Neural progenitor cell (in vitro differentiated cells): ENCODE results near the gene SERGEF. TPM values are rescaled to one million over a fixed set of nuclear protein-coding genes. Genes with fewer than 3 reads are reported as not detected.

ENCODE experiments used
- DNase-seq: peaks from one replicate; pipeline ENCODE4 v3.0.0-alpha.2; 2016; ENCODE audit warnings: low spot score
- H2AFZ ChIP-seq: fragments of 200-600 bp; sonication (generic); replicated peaks from 2 replicates; pipeline ENCODE4 v1.6.1; 2016; ENCODE audit warnings: antibody characterized with exemption
- H3F3A ChIP-seq: fragments of 200-600 bp; sonication (generic); 2 replicates; pipeline ENCODE4 v1.6.1; 2016; ENCODE audit warnings: antibody characterized with exemption, low read depth
- H3K27ac ChIP-seq: fragments of 200-600 bp; sonication (generic); 2 replicates; pipeline ENCODE4 v1.5.1; 2016; ENCODE audit warnings: mild to moderate bottlenecking
- H3K27me3 ChIP-seq: fragments of 200-600 bp; sonication (generic); 2 replicates; pipeline ENCODE4 v1.6.1; 2016; ENCODE audit warnings: mild to moderate bottlenecking, moderate library complexity
- H3K36me3 ChIP-seq: fragments of 200-600 bp; sonication (generic); 2 replicates; pipeline ENCODE4 v1.5.1; 2016
- H3K4me1 ChIP-seq: fragments of 200-600 bp; sonication (generic); 2 replicates; pipeline ENCODE4 v1.6.1; 2016; ENCODE audit warnings: mixed run types
- H3K4me2 ChIP-seq: fragments of 200-600 bp; sonication (generic); 2 replicates; pipeline ENCODE4 v1.6.1; 2016
- H3K4me3 ChIP-seq: fragments of 200-600 bp; sonication (generic); 2 replicates; pipeline ENCODE4 v1.5.1; 2016
- H3K79me2 ChIP-seq: fragments of 200-600 bp; sonication (generic); 2 replicates; pipeline ENCODE4 v1.6.1; 2016; ENCODE audit warnings: low read depth
- H3K9ac ChIP-seq: fragments of 200-600 bp; sonication (generic); 2 replicates; pipeline ENCODE4 v1.6.1; 2016
- H3K9me3 ChIP-seq: fragments of 200-600 bp; sonication (generic); 2 replicates; pipeline ENCODE4 v1.5.1; 2016; ENCODE audit warnings: low read depth
- H4K20me1 ChIP-seq: fragments of 200-600 bp; sonication (generic); 2 replicates; pipeline ENCODE4 v1.6.1; 2016; ENCODE audit warnings: low read depth
- H3K27ac Mint-ChIP-seq: 3 replicates; pipeline ENCODE4 v1.8.0; 2021; ENCODE audit warnings: mixed read lengths
- H3K27me3 Mint-ChIP-seq: 2 replicates; pipeline ENCODE4 v1.8.0; 2022; ENCODE audit warnings: low read depth, mild to moderate bottlenecking, inconsistent platforms, moderate library complexity, mixed read lengths; ENCODE audit not compliant: insufficient read depth
- H3K36me3 Mint-ChIP-seq: 3 replicates; pipeline ENCODE4 v1.8.0; 2021; ENCODE audit warnings: mixed read lengths
- H3K4me1 Mint-ChIP-seq: 3 replicates; pipeline ENCODE4 v1.8.0; 2021; ENCODE audit warnings: mixed read lengths
- H3K4me3 Mint-ChIP-seq: 3 replicates; pipeline ENCODE4 v1.8.0; 2021; ENCODE audit warnings: mild to moderate bottlenecking, moderate library complexity, mixed read lengths
- H3K9me3 Mint-ChIP-seq: 3 replicates; pipeline ENCODE4 v1.8.0; 2020; ENCODE audit warnings: mixed read lengths
- EZH2 ChIP-seq: fragments of 200-600 bp; sonication (generic); IDR thresholded peaks from 2 replicates; pipeline ENCODE4 v1.6.1; 2017; ENCODE audit warnings: antibody characterized with exemption, mild to moderate bottlenecking, moderate library complexity
- EZH2phosphoT487 ChIP-seq: fragments of 200-600 bp; sonication (generic); IDR thresholded peaks from 2 replicates; pipeline ENCODE4 v1.6.1; 2017; ENCODE audit warnings: antibody characterized with exemption
- total RNA-seq: library from RNA; depleted of rRNA; stranded (reverse); fragments of >200 nt; gene quantifications from 2 replicates; pipeline ENCODE4 v1.2.3, GENCODE V29; 2015; ENCODE audit warnings: low replicate concordance
- TF ChIP-seq, protein P1 (sequence below): fragments of 200-600 bp; sonication (generic); IDR thresholded peaks from 2 replicates; pipeline ENCODE4 v1.5.1; 2017; ENCODE audit warnings: antibody characterized with exemption, mild to moderate bottlenecking

Gene SERGEF
- total RNA-seq, 1 donor from 2014 or later: 35.1 TPM

DNA sequence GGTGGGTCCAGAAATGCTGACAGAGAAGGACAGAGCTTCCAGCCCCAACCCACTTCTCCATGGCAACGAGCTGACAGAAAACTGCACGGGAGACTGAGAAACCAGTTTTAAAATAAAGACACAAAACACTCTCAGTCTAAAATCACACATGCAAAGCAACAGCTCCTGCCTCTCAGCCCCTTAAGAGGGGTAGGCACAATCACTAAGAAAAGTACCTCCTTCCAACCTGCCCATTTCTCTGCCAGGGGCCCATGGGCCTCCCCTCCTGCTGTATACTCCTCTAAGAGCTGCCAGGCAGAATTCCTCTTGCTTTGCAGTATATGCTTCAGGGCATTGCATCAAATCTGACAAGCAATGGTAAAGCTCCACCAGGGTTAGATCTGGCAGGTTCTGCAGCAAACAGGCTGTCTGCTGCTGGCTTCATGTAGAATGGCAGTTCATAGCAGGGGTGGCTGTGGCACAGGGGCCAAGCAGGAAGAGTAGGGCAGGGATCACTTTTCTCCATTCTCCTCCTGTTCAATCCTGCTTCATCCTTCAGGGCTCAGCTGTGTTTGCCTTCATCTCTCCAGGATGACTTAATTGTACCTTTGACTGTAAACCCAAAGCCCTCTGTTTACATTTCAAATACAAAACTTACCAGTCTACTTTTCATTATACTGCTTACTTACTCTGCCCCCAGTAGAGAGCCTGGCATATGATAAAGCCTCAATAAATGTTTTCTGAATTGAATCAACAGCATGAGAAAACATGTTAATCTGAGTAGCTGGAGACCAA, 200.6 kb downstream of the SERGEF start:
- no peak for TF ChIP-seq EZH2
- TF ChIP-seq EZH2phosphoT487: no peak
- TF ChIP-seq, protein P1, sequence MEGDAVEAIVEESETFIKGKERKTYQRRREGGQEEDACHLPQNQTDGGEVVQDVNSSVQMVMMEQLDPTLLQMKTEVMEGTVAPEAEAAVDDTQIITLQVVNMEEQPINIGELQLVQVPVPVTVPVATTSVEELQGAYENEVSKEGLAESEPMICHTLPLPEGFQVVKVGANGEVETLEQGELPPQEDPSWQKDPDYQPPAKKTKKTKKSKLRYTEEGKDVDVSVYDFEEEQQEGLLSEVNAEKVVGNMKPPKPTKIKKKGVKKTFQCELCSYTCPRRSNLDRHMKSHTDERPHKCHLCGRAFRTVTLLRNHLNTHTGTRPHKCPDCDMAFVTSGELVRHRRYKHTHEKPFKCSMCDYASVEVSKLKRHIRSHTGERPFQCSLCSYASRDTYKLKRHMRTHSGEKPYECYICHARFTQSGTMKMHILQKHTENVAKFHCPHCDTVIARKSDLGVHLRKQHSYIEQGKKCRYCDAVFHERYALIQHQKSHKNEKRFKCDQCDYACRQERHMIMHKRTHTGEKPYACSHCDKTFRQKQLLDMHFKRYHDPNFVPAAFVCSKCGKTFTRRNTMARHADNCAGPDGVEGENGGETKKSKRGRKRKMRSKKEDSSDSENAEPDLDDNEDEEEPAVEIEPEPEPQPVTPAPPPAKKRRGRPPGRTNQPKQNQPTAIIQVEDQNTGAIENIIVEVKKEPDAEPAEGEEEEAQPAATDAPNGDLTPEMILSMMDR: no peak
- no peaks in the 10 kb centered on the region for H3K27me3 ChIP-seq
- peaks cover 3% of the 10 kb centered on the region for H3K36me3 Mint-ChIP-seq

DNA sequence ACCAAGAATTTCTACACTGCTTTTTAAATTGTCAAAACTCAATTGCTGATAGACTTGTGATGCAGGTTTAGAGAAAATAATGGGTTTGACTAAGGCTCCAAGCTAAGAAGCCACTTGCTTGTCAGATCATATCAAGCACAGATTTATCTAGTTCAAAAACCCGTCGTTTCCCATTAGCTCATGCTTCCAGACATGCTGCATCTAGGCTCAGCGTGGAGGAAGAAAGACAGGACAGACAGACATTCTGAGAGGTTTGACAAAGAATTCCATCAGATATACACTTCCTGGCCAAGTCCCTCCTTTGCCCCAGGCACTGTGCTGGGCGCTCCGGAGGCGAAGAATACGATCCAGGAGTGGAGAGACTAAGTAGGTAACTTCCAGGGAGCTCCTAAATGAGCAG, 201.5 kb downstream of the SERGEF start:
- peaks cover 44% of the 10 kb centered on the region for H3K4me1 Mint-ChIP-seq
- Histone ChIP-seq H3K36me3 (no peaks in the 10 kb centered on the region), H2AFZ (no peak overlapping the region), H3K9ac (no peak overlapping the region), H3K4me3 (no peak overlapping the region), H3K27ac (no peak overlapping the region), H3K4me2 (no peak overlapping the region), H3K9me3 (no peaks in the 10 kb centered on the region), H3F3A (no peaks in the 10 kb centered on the region), H4K20me1 (no peaks in the 10 kb centered on the region), H3K27me3 (no peaks in the 10 kb centered on the region), H3K79me2 (no peaks in the 10 kb centered on the region), H3K4me1 (peaks cover 12% of the 10 kb centered on the region)
- TF ChIP-seq, protein P1: no peak
- TF ChIP-seq EZH2phosphoT487 (no peak), EZH2 (no peak)
- H3K36me3 Mint-ChIP-seq: peaks cover 3% of the 10 kb centered on the region
- no peak overlapping the region for H3K4me3 Mint-ChIP-seq
- H3K9me3 Mint-ChIP-seq: no peaks in the 10 kb centered on the region
- H3K27ac Mint-ChIP-seq: no peak overlapping the region
- no peaks in the 10 kb centered on the region for H3K27me3 Mint-ChIP-seq
- no peak for DNase-seq

More for the DNA sequence above, 200.6 kb downstream of the SERGEF start:
- no peaks in the 10 kb centered on the region for H3K9me3 ChIP-seq
- H3K4me2 ChIP-seq: no peak overlapping the region
- no peaks in the 10 kb centered on the region for H3K36me3 ChIP-seq
- no peaks in the 10 kb centered on the region for H3F3A ChIP-seq
- H3K4me3 ChIP-seq: no peak overlapping the region
- no peak for DNase-seq
- no peaks in the 10 kb centered on the region for H3K9me3 Mint-ChIP-seq
- no peak overlapping the region for H2AFZ ChIP-seq
- no peak overlapping the region for H3K9ac ChIP-seq
- H3K27me3 Mint-ChIP-seq: no peaks in the 10 kb centered on the region
- no peak overlapping the region for H3K27ac ChIP-seq
- H3K4me3 Mint-ChIP-seq: no peak overlapping the region
- H3K27ac Mint-ChIP-seq: no peak overlapping the region
- H3K4me1 Mint-ChIP-seq: peaks cover 35% of the 10 kb centered on the region
- no peaks in the 10 kb centered on the region for H4K20me1 ChIP-seq
- H3K4me1 ChIP-seq: peaks cover 12% of the 10 kb centered on the region
- no peaks in the 10 kb centered on the region for H3K79me2 ChIP-seq

DNA sequence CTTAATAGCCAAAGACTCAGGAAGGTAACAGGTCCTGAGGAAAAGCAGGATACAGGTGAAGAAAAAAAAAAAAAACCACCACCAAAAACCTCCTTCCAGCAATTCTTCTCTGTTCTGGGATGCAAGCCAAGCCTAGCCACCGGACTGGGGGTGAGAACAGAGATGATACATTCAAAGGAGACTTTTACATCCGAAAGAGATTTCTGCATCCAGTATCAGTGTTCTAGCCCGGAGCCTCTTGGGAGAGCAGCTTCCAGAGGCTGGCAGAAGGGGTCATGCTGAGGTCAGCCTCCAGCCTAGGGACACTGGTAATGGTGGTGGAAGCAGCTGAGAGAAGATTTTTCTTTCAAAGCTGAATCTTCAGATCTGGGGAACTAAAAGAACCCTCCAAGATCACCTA, 202.1 kb downstream of the SERGEF start:
- H4K20me1 ChIP-seq: no peaks in the 10 kb centered on the region
- no peaks in the 10 kb centered on the region for H3K27me3 Mint-ChIP-seq
- H3F3A ChIP-seq: no peaks in the 10 kb centered on the region
- H3K36me3 ChIP-seq: no peaks in the 10 kb centered on the region
- H3K9me3 ChIP-seq: no peaks in the 10 kb centered on the region
- no peak overlapping the region for H3K4me3 ChIP-seq
- H3K4me2 ChIP-seq: no peak overlapping the region
- H3K79me2 ChIP-seq: no peaks in the 10 kb centered on the region
- TF ChIP-seq EZH2phosphoT487 (no peak), EZH2 (no peak)
- TF ChIP-seq, protein P1: no peak
- H3K4me1 ChIP-seq: peaks cover 12% of the 10 kb centered on the region
- no peak overlapping the region for H3K27ac ChIP-seq
- H3K36me3 Mint-ChIP-seq: peaks cover 3% of the 10 kb centered on the region
- no peaks in the 10 kb centered on the region for H3K27me3 ChIP-seq
- H3K9me3 Mint-ChIP-seq: no peaks in the 10 kb centered on the region
- no peak overlapping the region for H3K9ac ChIP-seq
- peaks cover 50% of the 10 kb centered on the region for H3K4me1 Mint-ChIP-seq
- H2AFZ ChIP-seq: no peak overlapping the region
- no peak for DNase-seq
- no peak overlapping the region for H3K4me3 Mint-ChIP-seq
- no peak overlapping the region for H3K27ac Mint-ChIP-seq
